ENCODE data around the gene LRRC45.
A peak's percentile ranks its signal among the peaks of the same experiment; 100 is the strongest.
"Not testable (repeated sequence)": the region's sequence is repeated elsewhere in the genome, so short reads cannot be mapped to it uniquely, and the experiment has no call there.

The LRRC45 gene

GRCh38 chr17:82035488-82035887, 12.4 kb downstream of the LRRC45 start:
- no peak for DNase-seq (ENCODE audit: low read depth)

- no peak for DNase-seq (ENCODE audit: low read depth)
Measured at GRCh38 chr17:82035956-82036633, 13.0 kb downstream of the LRRC45 start.

GRCh38 chr17:82036634-82037091, 13.6 kb downstream of the LRRC45 start:
- no peak for DNase-seq (ENCODE audit: low read depth)

- DNase-seq (ENCODE audit: low read depth), result peak; percentile 92
Measured at GRCh38 chr17:82037092-82037888, 14.2 kb downstream of the LRRC45 start, which contains the start of gene DCXR. Gene DCXR, minus strand, starts transcription at chr17:82037697. Its CDS starts 15 bp downstream, at chr17:82037682.

GRCh38 chr17:82037889-82038195, 14.7 kb downstream of the LRRC45 start:
- DNase-seq (ENCODE audit: low read depth), result no peak

GRCh38 chr17:82038796-82039409, 15.8 kb downstream of the LRRC45 start:
- DNase-seq (ENCODE audit: low read depth), result not testable (repeated sequence)

- no peak for DNase-seq (ENCODE audit: low read depth)
Measured at GRCh38 chr17:82039695-82040299, 16.7 kb downstream of the LRRC45 start.

GRCh38 chr17:82041144-82041814, 18.2 kb downstream of the LRRC45 start:
- no peak for DNase-seq (ENCODE audit: low read depth)

GRCh38 chr17:82042649-82043048, 19.5 kb downstream of the LRRC45 start:
- DNase-seq (ENCODE audit: low read depth), result no peak

- DNase-seq (ENCODE audit: low read depth), result no peak
Measured at GRCh38 chr17:82043507-82043906, 20.4 kb downstream of the LRRC45 start.

- no peak for DNase-seq (ENCODE audit: low read depth)
Measured at GRCh38 chr17:82045936-82046484, 22.9 kb downstream of the LRRC45 start.

GRCh38 chr17:82046903-82047302, 23.8 kb downstream of the LRRC45 start:
- DNase-seq (ENCODE audit: low read depth), result no peak

GRCh38 chr17:82047379-82047778, 24.3 kb downstream of the LRRC45 start:
- no peak for DNase-seq (ENCODE audit: low read depth)

- no peak for DNase-seq (ENCODE audit: low read depth)
Measured at GRCh38 chr17:82047914-82048570, 24.9 kb downstream of the LRRC45 start.

- no peak for DNase-seq (ENCODE audit: low read depth)
Measured at GRCh38 chr17:82048571-82048971, 25.5 kb downstream of the LRRC45 start.

GRCh38 chr17:82049106-82049505, 26.0 kb downstream of the LRRC45 start:
- no peak for DNase-seq (ENCODE audit: low read depth)

- no peak for DNase-seq (ENCODE audit: low read depth)
Measured at GRCh38 chr17:82049521-82049971, 26.4 kb downstream of the LRRC45 start.

- no peak for DNase-seq (ENCODE audit: low read depth)
Measured at GRCh38 chr17:82050152-82050760, 27.2 kb downstream of the LRRC45 start.

- no peak for DNase-seq (ENCODE audit: low read depth)
Measured at GRCh38 chr17:82050761-82051641, 27.9 kb downstream of the LRRC45 start.
